A549 treated with RU486 at 1 μM for 4 hours (cell line): ENCODE results near the gene HEXIM2. TPM values are rescaled to one million over a fixed set of nuclear protein-coding genes. Genes with fewer than 3 reads are reported as not detected.

ENCODE experiments used
- total RNA-seq: library from RNA; stranded (reverse); fragments of 200-300 nt; extraction: Qiagen RNA extraction; gene quantifications from 5 replicates; pipeline ENCODE4 v1.2.3, GENCODE V29; 2022; ENCODE audit warnings: low read depth

The HEXIM2 gene, protein sequence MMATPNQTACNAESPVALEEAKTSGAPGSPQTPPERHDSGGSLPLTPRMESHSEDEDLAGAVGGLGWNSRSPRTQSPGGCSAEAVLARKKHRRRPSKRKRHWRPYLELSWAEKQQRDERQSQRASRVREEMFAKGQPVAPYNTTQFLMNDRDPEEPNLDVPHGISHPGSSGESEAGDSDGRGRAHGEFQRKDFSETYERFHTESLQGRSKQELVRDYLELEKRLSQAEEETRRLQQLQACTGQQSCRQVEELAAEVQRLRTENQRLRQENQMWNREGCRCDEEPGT
- total RNA-seq, result 13.3 to 17.1 TPM (median 15.6 TPM) in 5 replicates

DNA sequence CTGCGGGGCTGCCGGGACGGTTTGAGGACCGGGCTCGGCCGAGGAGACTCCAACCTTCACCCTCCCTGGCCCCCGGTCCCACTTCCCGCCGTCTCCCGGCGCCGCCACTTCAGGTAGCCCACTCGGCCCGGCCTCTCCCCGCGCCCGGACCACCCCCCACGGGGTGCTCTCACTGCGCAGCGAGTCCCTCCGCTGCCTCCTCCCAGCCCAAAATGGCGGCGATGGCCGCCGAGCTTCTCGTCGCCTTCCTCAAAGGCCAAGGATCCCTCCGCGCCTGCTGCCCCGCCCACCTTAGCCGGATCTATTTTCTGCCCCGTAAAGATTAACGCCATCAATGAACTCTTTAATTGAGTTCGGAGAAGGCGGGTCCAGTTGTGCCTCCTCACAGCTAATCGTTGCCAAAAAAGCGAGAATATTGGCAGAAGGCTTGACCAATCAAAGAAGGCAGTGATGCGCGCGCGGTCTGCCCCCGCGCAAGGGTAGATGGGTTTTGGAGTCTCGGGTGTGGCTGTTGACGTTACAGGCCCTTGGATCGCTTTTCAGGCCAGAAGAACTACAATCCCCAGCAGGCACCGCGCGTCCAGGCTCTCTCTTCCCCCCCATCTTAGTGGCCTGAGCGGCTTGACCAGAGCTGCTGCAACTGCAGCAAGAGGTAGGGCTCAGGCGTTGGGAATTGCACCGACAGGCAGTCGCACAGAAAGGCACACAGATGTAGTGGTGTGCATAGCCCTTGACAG is at the start of gene HEXIM2:
TSS of gene HEXIM2 (plus strand) at position 588 of the 737 bp plus-strand sequence. CDS start 919 bp downstream, outside the sequence.

DNA sequence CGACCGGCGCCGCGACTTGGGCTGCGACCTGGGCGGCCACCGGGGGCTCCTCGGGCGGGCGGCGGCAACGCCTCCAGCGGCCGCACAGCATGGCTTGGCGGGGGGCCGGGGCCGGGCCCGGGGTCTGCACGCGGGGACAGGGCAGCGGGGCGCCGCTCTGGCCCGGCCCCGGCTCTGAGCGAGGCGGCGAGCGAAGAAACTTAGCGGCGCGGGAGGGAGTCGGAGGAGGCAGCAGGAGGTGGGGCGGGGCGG is 29.4 kb upstream of the HEXIM2 start, which contains the start of gene PLCD3:
TSS of gene PLCD3 (minus strand) at position 196 of the 252 bp plus-strand sequence. CDS start at position 91, 105 bp downstream.

DNA sequence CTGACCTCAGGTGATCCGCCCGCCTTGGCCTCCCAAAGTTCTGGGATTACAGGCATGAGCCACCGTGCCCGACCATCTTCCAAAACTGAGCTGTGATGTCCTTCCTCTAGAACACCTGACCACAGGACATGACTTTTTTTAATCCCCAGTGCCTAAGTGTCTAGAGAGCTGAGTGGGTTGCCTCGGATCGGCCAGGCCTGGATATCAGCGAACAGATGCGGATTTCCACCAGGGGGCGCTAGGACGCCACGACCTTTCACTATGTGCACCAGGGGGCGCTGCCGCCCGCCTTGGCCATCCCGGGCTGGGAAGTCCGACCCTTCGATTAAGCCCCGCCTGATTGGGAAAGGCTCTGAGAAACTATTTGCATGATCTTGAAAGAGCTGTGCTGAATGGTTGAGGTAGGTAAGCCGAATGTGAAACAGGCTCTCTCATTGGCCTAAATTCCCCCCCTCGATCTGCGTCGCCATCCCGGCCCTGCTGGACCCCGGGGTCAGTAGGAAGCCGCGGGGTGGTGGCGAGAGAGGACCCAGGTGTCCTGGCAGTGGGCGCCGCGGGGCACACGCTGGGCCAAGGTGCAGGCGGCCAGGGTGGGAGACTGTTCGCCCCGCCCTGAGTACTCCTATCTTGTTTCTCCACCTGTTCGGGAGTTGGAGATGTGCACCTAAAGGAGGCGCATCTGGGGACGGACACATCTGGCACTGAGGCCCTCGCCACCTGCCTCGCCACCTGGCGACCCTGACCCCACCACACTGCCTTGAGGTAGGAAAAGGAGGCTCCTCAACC is 26.3 kb upstream of the HEXIM2 start, which contains the start of gene ACBD4:
TSS of gene ACBD4 (plus strand) at position 496 of the 786 bp plus-strand sequence. CDS start 458 bp downstream, outside the sequence.

DNA sequence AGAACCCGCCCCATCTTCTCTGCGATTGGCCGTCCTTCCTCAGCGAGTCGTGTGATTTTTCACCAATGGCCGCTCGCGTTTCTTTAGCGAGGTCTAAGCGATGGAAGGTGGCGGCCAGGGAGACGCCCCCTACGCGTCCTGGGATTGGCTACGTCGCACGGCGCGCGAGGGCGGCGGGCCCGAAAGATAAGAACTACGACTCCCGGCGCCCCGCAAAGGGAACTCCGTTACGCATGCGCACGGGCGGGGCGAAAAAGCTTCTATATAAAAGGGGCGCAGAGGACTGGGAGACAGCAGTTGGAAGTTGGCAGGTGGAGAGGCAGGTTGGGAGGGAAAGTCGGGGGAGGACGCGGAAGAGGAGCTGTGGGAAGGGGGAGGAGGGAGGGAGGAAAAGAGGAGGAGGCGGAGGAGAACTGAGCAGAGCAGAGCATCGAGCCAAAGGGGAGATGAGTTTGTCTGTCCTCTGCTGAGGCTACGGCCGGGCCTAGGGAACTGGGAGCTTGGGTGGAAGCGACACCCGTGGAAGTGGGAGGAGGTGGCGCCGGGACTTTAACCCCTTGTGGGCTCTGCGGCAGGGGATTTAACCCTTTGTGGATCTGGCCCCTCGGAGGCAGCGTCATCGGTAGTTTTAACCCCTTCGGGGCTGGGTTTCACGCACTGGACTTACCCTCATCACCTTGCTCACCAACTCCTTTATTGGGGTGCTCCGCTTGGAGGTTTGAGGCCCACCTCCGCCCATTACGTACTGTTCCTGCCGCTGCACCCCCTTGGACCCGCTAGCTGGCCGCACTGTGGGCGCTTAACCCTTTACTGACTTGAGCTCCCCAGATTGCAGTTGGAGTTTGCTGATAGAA is 13.3 kb upstream of the HEXIM2 start, which contains the start of gene HEXIM1:
TSS of gene HEXIM1 (plus strand) at position 293 of the 854 bp plus-strand sequence. CDS start 716 bp downstream, outside the sequence.

Other genes starting within 250 kb of the HEXIM2 start
- gene GFAP, start 246.4 kb upstream of the HEXIM2 start, total RNA-seq, result 0.29 to 1.3 TPM (median 0.61 TPM) in 5 replicates
- gene KIF18B, start 214.1 kb upstream of the HEXIM2 start, total RNA-seq, result 27.9 to 41.2 TPM (median 36.3 TPM) in 5 replicates
- 15.6 to 36.2 TPM (median 31.7 TPM) in 5 replicates for gene C1QL1, start 193.6 kb upstream of the HEXIM2 start, total RNA-seq
- 15.9 to 22.3 TPM (median 20.5 TPM) in 5 replicates for gene DCAKD, start 110.2 kb upstream of the HEXIM2 start, total RNA-seq
- 163 to 409 TPM (median 178 TPM) in 5 replicates for gene NMT1, start 100.6 kb upstream of the HEXIM2 start, total RNA-seq
- 151 to 229 TPM (median 208 TPM) in 5 replicates for gene PLCD3, start 29.4 kb upstream of the HEXIM2 start, total RNA-seq
- 5.6 to 8.8 TPM (median 8.2 TPM) in 5 replicates for gene ACBD4, start 26.2 kb upstream of the HEXIM2 start, total RNA-seq
- 42.2 to 49.3 TPM (median 47.7 TPM) in 5 replicates for gene HEXIM1, start 13.4 kb upstream of the HEXIM2 start, total RNA-seq
- 28.2 to 37.3 TPM (median 34.6 TPM) in 5 replicates for gene FMNL1, start 60.0 kb downstream of the HEXIM2 start, total RNA-seq
- gene SPATA32, start 100.2 kb downstream of the HEXIM2 start, total RNA-seq, result 0.09 to 0.31 TPM (median 0.13 TPM) in 5 replicates
- 40.8 to 74.6 TPM (median 57.2 TPM) in 5 replicates for gene MAP3K14, start 155.1 kb downstream of the HEXIM2 start, total RNA-seq